ENCODE results near the gene CLASP2. TPM values are rescaled to one million over a fixed set of nuclear protein-coding genes. Genes with fewer than 3 reads are reported as not detected.

The CLASP2 gene
- total and polyA plus RNA-seq, 9 donors, result 14.5 to 71.2 (median 66.0) TPM

DNA sequence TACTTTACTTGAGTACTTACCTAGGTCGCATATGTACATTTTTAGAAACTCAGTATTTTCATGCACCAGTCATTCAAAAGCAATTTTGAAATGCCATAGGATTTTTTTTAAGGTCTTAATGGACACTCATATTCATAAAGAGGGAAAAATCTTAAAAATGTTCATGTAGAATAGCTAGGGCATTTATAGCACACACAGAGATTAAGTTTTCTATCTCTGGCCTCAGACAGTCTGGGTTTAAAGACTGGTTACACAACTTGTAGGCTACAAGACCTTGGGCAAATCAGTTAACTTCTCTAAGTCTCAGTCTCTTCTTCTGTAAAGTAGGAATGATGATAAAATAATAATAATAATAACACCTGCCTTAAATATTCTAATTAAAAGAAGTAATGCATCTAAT lies 229.4 kb downstream of the CLASP2 start:
- DNase-seq, result no peak
- H3K9me3 ChIP-seq, result no peaks in the 10 kb centered on the region
- H3K27me3 ChIP-seq, result no peaks in the 10 kb centered on the region
- 87 to 100% (median 90%) methylated on average over 1 of the region's 1 CpG for WGBS, 3 donors
- H3K4me1 ChIP-seq (ENCODE audit: insufficient read depth), result no peaks in the 10 kb centered on the region
- TF ChIP-seq EP300 (IDR thresholded peaks at IDR 0.05) (no peak), POLR2A (IDR thresholded peaks at IDR 0.05) (no peak)
- TF ChIP-seq, protein P1, sequence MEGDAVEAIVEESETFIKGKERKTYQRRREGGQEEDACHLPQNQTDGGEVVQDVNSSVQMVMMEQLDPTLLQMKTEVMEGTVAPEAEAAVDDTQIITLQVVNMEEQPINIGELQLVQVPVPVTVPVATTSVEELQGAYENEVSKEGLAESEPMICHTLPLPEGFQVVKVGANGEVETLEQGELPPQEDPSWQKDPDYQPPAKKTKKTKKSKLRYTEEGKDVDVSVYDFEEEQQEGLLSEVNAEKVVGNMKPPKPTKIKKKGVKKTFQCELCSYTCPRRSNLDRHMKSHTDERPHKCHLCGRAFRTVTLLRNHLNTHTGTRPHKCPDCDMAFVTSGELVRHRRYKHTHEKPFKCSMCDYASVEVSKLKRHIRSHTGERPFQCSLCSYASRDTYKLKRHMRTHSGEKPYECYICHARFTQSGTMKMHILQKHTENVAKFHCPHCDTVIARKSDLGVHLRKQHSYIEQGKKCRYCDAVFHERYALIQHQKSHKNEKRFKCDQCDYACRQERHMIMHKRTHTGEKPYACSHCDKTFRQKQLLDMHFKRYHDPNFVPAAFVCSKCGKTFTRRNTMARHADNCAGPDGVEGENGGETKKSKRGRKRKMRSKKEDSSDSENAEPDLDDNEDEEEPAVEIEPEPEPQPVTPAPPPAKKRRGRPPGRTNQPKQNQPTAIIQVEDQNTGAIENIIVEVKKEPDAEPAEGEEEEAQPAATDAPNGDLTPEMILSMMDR (IDR thresholded peaks at IDR 0.05), result no peak
- no peak overlapping the region for H3K4me3 ChIP-seq
- no peaks in the 10 kb centered on the region for H3K36me3 ChIP-seq
- intact Hi-C loops (cut with DNase I), result no loop called here
- no peak overlapping the region for H3K27ac ChIP-seq

DNA sequence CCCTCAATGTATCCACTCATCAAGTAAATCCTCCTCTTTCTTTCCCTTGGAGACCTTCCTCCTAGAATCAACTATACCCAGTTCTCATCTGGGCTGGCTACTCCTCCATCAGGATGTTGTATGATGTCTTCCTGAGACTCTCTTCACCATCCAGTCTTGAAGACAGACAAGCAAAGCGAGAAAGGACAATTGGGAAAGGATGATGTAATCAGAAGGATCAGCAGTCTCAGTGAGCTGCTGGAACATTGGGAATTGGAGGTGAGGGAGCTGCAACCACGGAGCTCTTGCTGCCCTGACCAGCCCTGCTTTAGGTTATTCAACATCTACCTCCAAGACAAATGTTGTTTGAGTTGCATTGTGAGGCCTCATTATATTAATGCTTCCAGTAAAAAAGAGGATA lies 229.8 kb downstream of the CLASP2 start:
- H3K4me1 ChIP-seq (ENCODE audit: insufficient read depth), result no peaks in the 10 kb centered on the region
- no peak for DNase-seq
- H3K4me3 ChIP-seq, result no peak overlapping the region
- H3K36me3 ChIP-seq, result no peaks in the 10 kb centered on the region
- intact Hi-C loops (cut with DNase I), result no loop called here
- no peak overlapping the region for H3K27ac ChIP-seq
- no peaks in the 10 kb centered on the region for H3K9me3 ChIP-seq
- WGBS, 3 donors, result 86 to 91% (median 89%) methylated on average over 2 of the region's 2 CpGs
- no peaks in the 10 kb centered on the region for H3K27me3 ChIP-seq
- TF ChIP-seq, protein P1 (IDR thresholded peaks at IDR 0.05), result no peak
- TF ChIP-seq POLR2A (IDR thresholded peaks at IDR 0.05), result no peak
- no peak for TF ChIP-seq EP300 (IDR thresholded peaks at IDR 0.05)

DNA sequence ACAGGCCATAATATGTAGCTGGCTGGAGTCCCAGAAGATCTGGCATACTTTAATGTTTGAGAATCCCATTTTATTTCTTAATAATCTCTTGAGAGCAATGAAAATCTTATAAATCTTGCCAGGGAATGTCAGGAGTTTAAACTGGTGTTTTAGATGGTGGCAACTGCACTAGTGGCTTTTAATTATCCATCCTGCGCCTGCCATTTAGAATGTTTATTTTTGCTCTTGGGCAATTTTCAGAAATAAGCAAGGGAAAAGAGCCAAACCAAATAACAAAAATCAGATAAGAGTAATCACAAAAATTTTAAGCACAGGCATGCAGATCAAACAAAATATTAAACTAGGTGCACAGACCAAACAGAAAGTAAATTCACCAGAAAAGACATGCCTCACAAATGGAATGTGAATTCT lies 235.9 kb downstream of the CLASP2 start:
- Histone ChIP-seq H3K27me3 (no peaks in the 10 kb centered on the region), H3K27ac (no peak overlapping the region), H3K36me3 (no peaks in the 10 kb centered on the region), H3K9me3 (no peaks in the 10 kb centered on the region), H3K4me3 (no peak overlapping the region), H3K4me1 (ENCODE audit: insufficient read depth) (no peaks in the 10 kb centered on the region)
- intact Hi-C loops (cut with DNase I), result no loop called here
- no peak for DNase-seq
- 72 to 84% (median 80%) methylated on average over 1 of the region's 1 CpG for WGBS, 3 donors
- TF ChIP-seq POLR2A (IDR thresholded peaks at IDR 0.05), result no peak
- TF ChIP-seq EP300 (IDR thresholded peaks at IDR 0.05), result no peak
- TF ChIP-seq, protein P1 (IDR thresholded peaks at IDR 0.05), result no peak

DNA sequence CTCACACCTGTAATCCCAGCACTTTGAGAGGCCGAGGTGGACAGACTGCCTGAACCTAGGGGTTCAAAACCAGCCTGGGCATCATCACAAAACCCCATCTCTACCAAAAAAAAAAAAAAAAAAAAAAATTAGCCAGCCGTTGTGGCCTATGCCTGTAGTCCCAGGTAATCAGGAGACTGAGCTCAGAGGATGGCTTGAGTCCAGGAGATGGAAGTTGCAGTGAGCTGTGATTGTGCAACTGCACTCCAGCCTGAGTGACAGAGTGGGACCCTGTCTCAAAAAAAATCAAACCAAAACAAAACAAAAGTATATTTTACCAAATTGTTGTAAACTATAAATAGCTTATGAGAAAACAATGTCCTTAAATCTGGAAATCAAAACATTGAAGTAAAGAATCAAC lies 243.2 kb downstream of the CLASP2 start:
- no peaks in the 10 kb centered on the region for H3K27me3 ChIP-seq

More for the DNA sequence above, 243.2 kb downstream of the CLASP2 start:
- H3K36me3 ChIP-seq, result no peaks in the 10 kb centered on the region
- WGBS, 3 donors, result 77 to 92% (median 86%) methylated on average over 2 of the region's 2 CpGs
- no peak overlapping the region for H3K27ac ChIP-seq
- H3K4me1 ChIP-seq (ENCODE audit: insufficient read depth), result no peaks in the 10 kb centered on the region
- intact Hi-C loops (cut with DNase I), result no loop called here
- no peak overlapping the region for H3K4me3 ChIP-seq
- DNase-seq, result no peak
- H3K9me3 ChIP-seq, result no peaks in the 10 kb centered on the region
- no peak for TF ChIP-seq POLR2A (IDR thresholded peaks at IDR 0.05)
- TF ChIP-seq, protein P1 (IDR thresholded peaks at IDR 0.05), result no peak
